ENCODE measurements around the gene LPCAT4.

GRCh38 chr15:34364041-34364440 is 3.0 kb downstream of the LPCAT4 start:
- TF ChIP-seq CTCF (IDR thresholded peaks at IDR 0.05) (no peak), POLR2A (IDR thresholded peaks at IDR 0.05) (no peak)
